Transverse colon (tissue), 4 donors: Measurements from ENCODE around the gene RPS6KA2. TPM values are rescaled to one million over a fixed set of nuclear protein-coding genes. Genes with fewer than 3 reads are reported as not detected.

ENCODE experiments used
- DNase-seq: peaks from one replicate; pipeline ENCODE4 v3.0.0-alpha.2; 2019
- H3K27ac ChIP-seq, 4 donors: fragments of 200-600 bp; sonication (generic); 2 replicates each; pipeline ENCODE4 v1.5.1; 2016 to 2018; ENCODE audit warnings: inconsistent platforms in 4 of 4
- H3K27me3 ChIP-seq: fragments of 200-600 bp; sonication (generic); 2 replicates; pipeline ENCODE4 v1.5.1; 2017; ENCODE audit warnings: inconsistent platforms
- H3K36me3 ChIP-seq, 4 donors: fragments of 200-600 bp; sonication (generic); 2 replicates each; pipeline ENCODE4 v1.5.1; 2017 to 2019; ENCODE audit warnings: inconsistent platforms in 4 of 4
- H3K4me1 ChIP-seq, 4 donors: fragments of 200-600 bp; sonication (generic); 2 replicates each; pipeline ENCODE4 v1.5.1; 2017 to 2020; ENCODE audit warnings: inconsistent platforms in 4 of 4
- H3K4me3 ChIP-seq, 4 donors: fragments of 200-600 bp; sonication (generic); 1 replicate in 1 of 4; 2 replicates in 3 of 4; pipeline versions ENCODE4 v1.5.1 to v1.6.1; 2017 to 2019; ENCODE audit warnings: inconsistent platforms in 4 of 4
- H3K9me3 ChIP-seq, 2 donors: fragments of 200-600 bp; sonication (generic); 2 replicates each; pipeline ENCODE4 v1.5.1; 2017 to 2019; ENCODE audit warnings: inconsistent platforms in 2 of 2
- EP300 ChIP-seq: sonication (generic); formaldehyde crosslinking; IDR thresholded peaks from one replicate; pipeline ENCODE4 v1.6.1; 2017; ENCODE audit warnings: antibody characterized with exemption, low read depth
- POLR2A ChIP-seq: fragments of 450-650 bp; IDR thresholded peaks from one replicate; pipeline ENCODE4 v1.6.1; 2016; ENCODE audit warnings: antibody characterized with exemption, mild to moderate bottlenecking, moderate library complexity
- POLR2AphosphoS5 ChIP-seq, 3 donors: sonication (generic); formaldehyde crosslinking; IDR thresholded peaks; one replicate each; pipeline ENCODE4 v1.6.1; 2016; ENCODE audit warnings: antibody characterized with exemption in 3 of 3
- WGBS, 2 donors: methylation state at CpG; one replicate each; pipeline ENCODE4 v1.1.5; 2018; ENCODE audit warnings: low coverage in 1 of 2; 5-methylcytosine and 5-hydroxymethylcytosine counted together
- in situ Hi-C, 4 donors: fragments of 200-750 bp; cut with MboI; loops; one replicate each; pipeline versions ENCODE4 v1.15.0 to v1.15.1; 2017; ENCODE audit warnings: low sequenced_read_pairs in 3 of 4, low pct_ligation_motif_present in 1 of 4, low pct_unique_long_range_greater_than_20kb in 1 of 4
- intact Hi-C: fragments of 100-400 bp; cut with DNase I; formaldehyde crosslinking; loops from one replicate; pipeline ENCODE4 v1.15.1; 2023; ENCODE audit warnings: low total_unique reads
- total RNA-seq, 4 donors: library from RNA; depleted of rRNA; stranded (reverse); fragments of >200 nt; gene quantifications; one replicate each; pipeline ENCODE4 v1.1.0, GENCODE V29; 2016
- TF ChIP-seq, protein P1 (sequence below), 5 experiments: fragments of 200-600 bp in 3 of 5; fragments of 450-650 bp in 2 of 5; sonication (generic) in 3 of 5; IDR thresholded peaks; 1 replicate in 2 of 5; 2 replicates in 3 of 5; pipeline ENCODE4 v1.5.1; 2016 to 2017; ENCODE audit warnings: antibody characterized with exemption in 5 of 5, inconsistent platforms in 3 of 5, mild to moderate bottlenecking in 2 of 5, moderate library complexity in 1 of 5

Gene RPS6KA2
- total RNA-seq, 4 donors from 2014 or later: 9.6 to 41.1 (median 15.4) TPM

GRCh38 chr6:166438211-166438861, 188.7 kb downstream of the RPS6KA2 start:
- Histone ChIP-seq H3K4me3 (no peak overlapping the region), H3K27ac (no peak overlapping the region), H3K9me3 (no peaks in the 10 kb centered on the region), H3K36me3 (no peaks in the 10 kb centered on the region), H3K4me1 (no peaks in the 10 kb centered on the region), H3K27me3 (no peaks in the 10 kb centered on the region)
- intact Hi-C loops (no loop called here), in situ Hi-C loops (no loop called here)
- DNase-seq: no peak
- TF ChIP-seq POLR2AphosphoS5 (IDR thresholded peaks at IDR 0.05) (no peak), POLR2A (no peak), EP300 (no peak)
- TF ChIP-seq, protein P1, sequence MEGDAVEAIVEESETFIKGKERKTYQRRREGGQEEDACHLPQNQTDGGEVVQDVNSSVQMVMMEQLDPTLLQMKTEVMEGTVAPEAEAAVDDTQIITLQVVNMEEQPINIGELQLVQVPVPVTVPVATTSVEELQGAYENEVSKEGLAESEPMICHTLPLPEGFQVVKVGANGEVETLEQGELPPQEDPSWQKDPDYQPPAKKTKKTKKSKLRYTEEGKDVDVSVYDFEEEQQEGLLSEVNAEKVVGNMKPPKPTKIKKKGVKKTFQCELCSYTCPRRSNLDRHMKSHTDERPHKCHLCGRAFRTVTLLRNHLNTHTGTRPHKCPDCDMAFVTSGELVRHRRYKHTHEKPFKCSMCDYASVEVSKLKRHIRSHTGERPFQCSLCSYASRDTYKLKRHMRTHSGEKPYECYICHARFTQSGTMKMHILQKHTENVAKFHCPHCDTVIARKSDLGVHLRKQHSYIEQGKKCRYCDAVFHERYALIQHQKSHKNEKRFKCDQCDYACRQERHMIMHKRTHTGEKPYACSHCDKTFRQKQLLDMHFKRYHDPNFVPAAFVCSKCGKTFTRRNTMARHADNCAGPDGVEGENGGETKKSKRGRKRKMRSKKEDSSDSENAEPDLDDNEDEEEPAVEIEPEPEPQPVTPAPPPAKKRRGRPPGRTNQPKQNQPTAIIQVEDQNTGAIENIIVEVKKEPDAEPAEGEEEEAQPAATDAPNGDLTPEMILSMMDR (IDR thresholded peaks at IDR 0.05): no peak
- WGBS, 2 donors: 90 to 98% methylated on average over 4 to 16 of the region's 16 CpGs

- Histone ChIP-seq H3K36me3 (no peaks in the 10 kb centered on the region), H3K27me3 (no peaks in the 10 kb centered on the region), H3K4me3 (no peak overlapping the region), H3K4me1 (no peaks in the 10 kb centered on the region), H3K27ac (no peak overlapping the region), H3K9me3 (no peaks in the 10 kb centered on the region)
- intact Hi-C loops (no loop called here), in situ Hi-C loops (no loop called here)
- TF ChIP-seq EP300 (no peak), POLR2AphosphoS5 (IDR thresholded peaks at IDR 0.05) (no peak), POLR2A (no peak)
- TF ChIP-seq, protein P1 (IDR thresholded peaks at IDR 0.05): no peak
- WGBS, 2 donors: 84 to 89% methylated on average over 6 to 15 of the region's 15 CpGs
- DNase-seq: no peak
Measured at GRCh38 chr6:166437661-166438060, 189.4 kb downstream of the RPS6KA2 start.

- no peaks in the 10 kb centered on the region for H3K4me1 ChIP-seq
- no peak for DNase-seq
- H3K27me3 ChIP-seq: no peaks in the 10 kb centered on the region
- in situ Hi-C loops: no loop called here
- no peaks in the 10 kb centered on the region for H3K36me3 ChIP-seq
- no peak for TF ChIP-seq EP300
- TF ChIP-seq, protein P1 (IDR thresholded peaks at IDR 0.05): no peak
- no peak for TF ChIP-seq POLR2AphosphoS5 (IDR thresholded peaks at IDR 0.05)
- no peak for TF ChIP-seq POLR2A
- no peaks in the 10 kb centered on the region for H3K9me3 ChIP-seq
- WGBS, 2 donors: 89 to 90% methylated on average over 8 to 24 of the region's 24 CpGs
- no peak overlapping the region for H3K27ac ChIP-seq
- no peak overlapping the region for H3K4me3 ChIP-seq
- intact Hi-C loops: no loop called here
Measured at GRCh38 chr6:166436195-166437139, 190.6 kb downstream of the RPS6KA2 start.

- TF ChIP-seq EP300: no peak
- TF ChIP-seq POLR2AphosphoS5 (IDR thresholded peaks at IDR 0.05): no peak
- no peaks in the 10 kb centered on the region for H3K36me3 ChIP-seq
- H3K4me1 ChIP-seq: no peaks in the 10 kb centered on the region
- H3K9me3 ChIP-seq: no peaks in the 10 kb centered on the region
- intact Hi-C loops (no loop called here), in situ Hi-C loops (no loop called here)
- DNase-seq: peak; percentile 24
- 59% methylated on average over 10 of the region's 10 CpGs; no CpG with 5 or more reads in 1 of the 2 donors for WGBS, 2 donors
- no peak overlapping the region for H3K27ac ChIP-seq
- no peaks in the 10 kb centered on the region for H3K27me3 ChIP-seq
- H3K4me3 ChIP-seq: no peak overlapping the region
Measured at GRCh38 chr6:166435574-166435973, 191.5 kb downstream of the RPS6KA2 start.
